K562 (cell line): Measurements from ENCODE around the gene SLC20A1. TPM values are rescaled to one million over a fixed set of nuclear protein-coding genes. Genes with fewer than 3 reads are reported as not detected.

Experiments used
- MEIS2 ChIP-seq: fragments of 450-650 bp; IDR thresholded peaks from 2 replicates; pipeline ENCODE4 v1.6.1; 2014; ENCODE audit warnings: mild to moderate bottlenecking; ENCODE audit not compliant: partially characterized antibody
- TRIM28 ChIP-seq: fragments of 450-650 bp; IDR thresholded peaks from 2 replicates; pipeline ENCODE4 v1.6.1; 2017
- ZNF584 ChIP-seq: fragments of 200-800 bp; sonication (Bioruptor generic); IDR thresholded peaks from 2 replicates; pipeline ENCODE4 v1.6.1; 2016; ENCODE audit warnings: low read depth, mild to moderate bottlenecking, missing genetic modification characterization, missing compliant biosample characterization
- polyA plus RNA-seq, 8 experiments: library from polyadenylated mRNA; depleted of rRNA in 4 of 8; stranded (reverse) in 5 of 8; unstranded in 3 of 8; fragments of >200 nt; fragmentation: Nextera tagmentation in 2 of 8; fragmentation: Illumina TruSeq in 1 of 8; extraction: Ambion mirVana in 2 of 8; extraction: Trizol in 1 of 8; gene quantifications; 2 replicates each; pipeline versions ENCODE4 v1.2.1 to v1.2.3, GENCODE V29; 2011 to 2014; ENCODE audit warnings: inconsistent platforms in 1 of 8, missing spikeins in 1 of 8
- total RNA-seq, 7 experiments: library from RNA; depleted of rRNA in 6 of 7; stranded (reverse); fragments of >200 nt in 6 of 7; fragmentation: Illumina TruSeq in 2 of 7; extraction: Trizol in 2 of 7; gene quantifications; 2 replicates each; pipeline versions ENCODE4 v1.2.1 to v1.2.3, GENCODE V29; 2011 to 2021; ENCODE audit warnings: low replicate concordance in 1 of 7
- TF ChIP-seq, protein P1 (sequence below), 3 experiments: fragments of 200-800 bp in 1 of 3; fragments of 250-450 bp in 1 of 3; fragments of 450-650 bp in 1 of 3; sonication (Bioruptor Pico) in 1 of 3; sonication (Bioruptor generic) in 1 of 3; formaldehyde crosslinking in 1 of 3; IDR thresholded peaks; 2 replicates each; pipeline versions ENCODE4 v1.6.1 to v1.8.0; 2016 to 2022; ENCODE audit warnings: mild to moderate bottlenecking in 2 of 3, missing genetic modification characterization in 2 of 3, missing compliant biosample characterization in 1 of 3, moderate library complexity in 1 of 3
- TF ChIP-seq, protein P2 (sequence below): fragments of 450-650 bp; IDR thresholded peaks from 2 replicates; pipeline ENCODE4 v1.6.1; 2016; ENCODE audit warnings: mild to moderate bottlenecking, moderate library complexity
- TF ChIP-seq, protein P3 (sequence below): fragments of 250-450 bp; sonication (Bioruptor Pico); IDR thresholded peaks from 2 replicates; pipeline ENCODE4 v1.5.0; 2021; ENCODE audit warnings: mild to moderate bottlenecking, moderate library complexity

Gene SLC20A1
- total and polyA plus RNA-seq, 9 of the 15 experiments (the other 6 are each of a cell fraction or from before 2014, with no cell fraction given) = 53.8 to 150 (median 74.7) TPM

DNA sequence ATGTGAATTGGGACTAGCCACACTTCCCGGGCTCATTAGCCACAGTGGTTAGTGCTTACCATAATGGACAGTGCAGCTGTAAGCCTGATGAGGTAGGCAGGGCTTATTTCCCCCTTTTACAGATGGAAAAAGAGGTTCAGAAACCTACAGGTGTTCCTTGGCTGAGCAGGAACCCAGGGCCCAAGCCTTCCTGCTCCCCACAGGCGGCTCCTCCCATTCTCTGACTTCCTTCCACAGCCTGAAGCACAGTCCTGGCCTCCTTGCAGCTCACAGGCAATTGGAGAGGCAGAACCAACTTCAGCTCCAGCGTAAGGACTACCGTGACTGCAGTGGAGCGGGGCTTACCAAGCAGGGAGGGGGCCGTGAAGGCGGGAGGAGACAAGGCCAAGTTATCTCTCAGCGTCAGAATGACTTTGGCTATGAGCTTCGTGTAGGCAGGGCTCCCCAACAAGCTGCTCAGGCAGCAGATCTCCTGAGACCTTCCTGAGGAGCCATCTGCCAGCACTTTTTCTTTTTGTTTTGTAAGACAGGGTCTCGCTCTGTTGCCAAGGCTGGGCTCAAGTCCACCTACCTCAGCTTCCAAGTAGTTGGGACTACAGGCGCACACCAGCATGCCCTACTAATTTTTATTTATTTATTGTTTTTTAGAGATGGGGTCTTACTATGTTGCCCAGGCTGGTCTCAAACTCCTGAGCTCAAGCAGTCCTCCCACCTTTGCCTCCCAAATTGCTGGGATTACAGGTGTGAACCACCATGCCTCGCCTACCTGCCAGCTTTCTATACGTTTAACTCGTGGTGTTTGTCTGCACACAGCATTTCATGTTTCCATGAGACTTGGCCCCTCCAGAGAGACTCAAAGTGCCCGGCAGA is 40.8 kb downstream of the SLC20A1 start (continued):
- TF ChIP-seq, protein P1, sequence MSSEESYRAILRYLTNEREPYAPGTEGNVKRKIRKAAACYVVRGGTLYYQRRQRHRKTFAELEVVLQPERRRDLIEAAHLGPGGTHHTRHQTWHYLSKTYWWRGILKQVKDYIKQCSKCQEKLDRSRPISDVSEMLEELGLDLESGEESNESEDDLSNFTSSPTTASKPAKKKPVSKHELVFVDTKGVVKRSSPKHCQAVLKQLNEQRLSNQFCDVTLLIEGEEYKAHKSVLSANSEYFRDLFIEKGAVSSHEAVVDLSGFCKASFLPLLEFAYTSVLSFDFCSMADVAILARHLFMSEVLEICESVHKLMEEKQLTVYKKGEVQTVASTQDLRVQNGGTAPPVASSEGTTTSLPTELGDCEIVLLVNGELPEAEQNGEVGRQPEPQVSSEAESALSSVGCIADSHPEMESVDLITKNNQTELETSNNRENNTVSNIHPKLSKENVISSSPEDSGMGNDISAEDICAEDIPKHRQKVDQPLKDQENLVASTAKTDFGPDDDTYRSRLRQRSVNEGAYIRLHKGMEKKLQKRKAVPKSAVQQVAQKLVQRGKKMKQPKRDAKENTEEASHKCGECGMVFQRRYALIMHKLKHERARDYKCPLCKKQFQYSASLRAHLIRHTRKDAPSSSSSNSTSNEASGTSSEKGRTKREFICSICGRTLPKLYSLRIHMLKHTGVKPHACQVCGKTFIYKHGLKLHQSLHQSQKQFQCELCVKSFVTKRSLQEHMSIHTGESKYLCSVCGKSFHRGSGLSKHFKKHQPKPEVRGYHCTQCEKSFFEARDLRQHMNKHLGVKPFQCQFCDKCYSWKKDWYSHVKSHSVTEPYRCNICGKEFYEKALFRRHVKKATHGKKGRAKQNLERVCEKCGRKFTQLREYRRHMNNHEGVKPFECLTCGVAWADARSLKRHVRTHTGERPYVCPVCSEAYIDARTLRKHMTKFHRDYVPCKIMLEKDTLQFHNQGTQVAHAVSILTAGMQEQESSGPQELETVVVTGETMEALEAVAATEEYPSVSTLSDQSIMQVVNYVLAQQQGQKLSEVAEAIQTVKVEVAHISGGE (CRISPR knock-in tag; IDR thresholded peaks at IDR 0.05) = peak in 1 of 3 experiments; percentile 47; a peak in 1 of 6 replicates
- TF ChIP-seq, protein P2, sequence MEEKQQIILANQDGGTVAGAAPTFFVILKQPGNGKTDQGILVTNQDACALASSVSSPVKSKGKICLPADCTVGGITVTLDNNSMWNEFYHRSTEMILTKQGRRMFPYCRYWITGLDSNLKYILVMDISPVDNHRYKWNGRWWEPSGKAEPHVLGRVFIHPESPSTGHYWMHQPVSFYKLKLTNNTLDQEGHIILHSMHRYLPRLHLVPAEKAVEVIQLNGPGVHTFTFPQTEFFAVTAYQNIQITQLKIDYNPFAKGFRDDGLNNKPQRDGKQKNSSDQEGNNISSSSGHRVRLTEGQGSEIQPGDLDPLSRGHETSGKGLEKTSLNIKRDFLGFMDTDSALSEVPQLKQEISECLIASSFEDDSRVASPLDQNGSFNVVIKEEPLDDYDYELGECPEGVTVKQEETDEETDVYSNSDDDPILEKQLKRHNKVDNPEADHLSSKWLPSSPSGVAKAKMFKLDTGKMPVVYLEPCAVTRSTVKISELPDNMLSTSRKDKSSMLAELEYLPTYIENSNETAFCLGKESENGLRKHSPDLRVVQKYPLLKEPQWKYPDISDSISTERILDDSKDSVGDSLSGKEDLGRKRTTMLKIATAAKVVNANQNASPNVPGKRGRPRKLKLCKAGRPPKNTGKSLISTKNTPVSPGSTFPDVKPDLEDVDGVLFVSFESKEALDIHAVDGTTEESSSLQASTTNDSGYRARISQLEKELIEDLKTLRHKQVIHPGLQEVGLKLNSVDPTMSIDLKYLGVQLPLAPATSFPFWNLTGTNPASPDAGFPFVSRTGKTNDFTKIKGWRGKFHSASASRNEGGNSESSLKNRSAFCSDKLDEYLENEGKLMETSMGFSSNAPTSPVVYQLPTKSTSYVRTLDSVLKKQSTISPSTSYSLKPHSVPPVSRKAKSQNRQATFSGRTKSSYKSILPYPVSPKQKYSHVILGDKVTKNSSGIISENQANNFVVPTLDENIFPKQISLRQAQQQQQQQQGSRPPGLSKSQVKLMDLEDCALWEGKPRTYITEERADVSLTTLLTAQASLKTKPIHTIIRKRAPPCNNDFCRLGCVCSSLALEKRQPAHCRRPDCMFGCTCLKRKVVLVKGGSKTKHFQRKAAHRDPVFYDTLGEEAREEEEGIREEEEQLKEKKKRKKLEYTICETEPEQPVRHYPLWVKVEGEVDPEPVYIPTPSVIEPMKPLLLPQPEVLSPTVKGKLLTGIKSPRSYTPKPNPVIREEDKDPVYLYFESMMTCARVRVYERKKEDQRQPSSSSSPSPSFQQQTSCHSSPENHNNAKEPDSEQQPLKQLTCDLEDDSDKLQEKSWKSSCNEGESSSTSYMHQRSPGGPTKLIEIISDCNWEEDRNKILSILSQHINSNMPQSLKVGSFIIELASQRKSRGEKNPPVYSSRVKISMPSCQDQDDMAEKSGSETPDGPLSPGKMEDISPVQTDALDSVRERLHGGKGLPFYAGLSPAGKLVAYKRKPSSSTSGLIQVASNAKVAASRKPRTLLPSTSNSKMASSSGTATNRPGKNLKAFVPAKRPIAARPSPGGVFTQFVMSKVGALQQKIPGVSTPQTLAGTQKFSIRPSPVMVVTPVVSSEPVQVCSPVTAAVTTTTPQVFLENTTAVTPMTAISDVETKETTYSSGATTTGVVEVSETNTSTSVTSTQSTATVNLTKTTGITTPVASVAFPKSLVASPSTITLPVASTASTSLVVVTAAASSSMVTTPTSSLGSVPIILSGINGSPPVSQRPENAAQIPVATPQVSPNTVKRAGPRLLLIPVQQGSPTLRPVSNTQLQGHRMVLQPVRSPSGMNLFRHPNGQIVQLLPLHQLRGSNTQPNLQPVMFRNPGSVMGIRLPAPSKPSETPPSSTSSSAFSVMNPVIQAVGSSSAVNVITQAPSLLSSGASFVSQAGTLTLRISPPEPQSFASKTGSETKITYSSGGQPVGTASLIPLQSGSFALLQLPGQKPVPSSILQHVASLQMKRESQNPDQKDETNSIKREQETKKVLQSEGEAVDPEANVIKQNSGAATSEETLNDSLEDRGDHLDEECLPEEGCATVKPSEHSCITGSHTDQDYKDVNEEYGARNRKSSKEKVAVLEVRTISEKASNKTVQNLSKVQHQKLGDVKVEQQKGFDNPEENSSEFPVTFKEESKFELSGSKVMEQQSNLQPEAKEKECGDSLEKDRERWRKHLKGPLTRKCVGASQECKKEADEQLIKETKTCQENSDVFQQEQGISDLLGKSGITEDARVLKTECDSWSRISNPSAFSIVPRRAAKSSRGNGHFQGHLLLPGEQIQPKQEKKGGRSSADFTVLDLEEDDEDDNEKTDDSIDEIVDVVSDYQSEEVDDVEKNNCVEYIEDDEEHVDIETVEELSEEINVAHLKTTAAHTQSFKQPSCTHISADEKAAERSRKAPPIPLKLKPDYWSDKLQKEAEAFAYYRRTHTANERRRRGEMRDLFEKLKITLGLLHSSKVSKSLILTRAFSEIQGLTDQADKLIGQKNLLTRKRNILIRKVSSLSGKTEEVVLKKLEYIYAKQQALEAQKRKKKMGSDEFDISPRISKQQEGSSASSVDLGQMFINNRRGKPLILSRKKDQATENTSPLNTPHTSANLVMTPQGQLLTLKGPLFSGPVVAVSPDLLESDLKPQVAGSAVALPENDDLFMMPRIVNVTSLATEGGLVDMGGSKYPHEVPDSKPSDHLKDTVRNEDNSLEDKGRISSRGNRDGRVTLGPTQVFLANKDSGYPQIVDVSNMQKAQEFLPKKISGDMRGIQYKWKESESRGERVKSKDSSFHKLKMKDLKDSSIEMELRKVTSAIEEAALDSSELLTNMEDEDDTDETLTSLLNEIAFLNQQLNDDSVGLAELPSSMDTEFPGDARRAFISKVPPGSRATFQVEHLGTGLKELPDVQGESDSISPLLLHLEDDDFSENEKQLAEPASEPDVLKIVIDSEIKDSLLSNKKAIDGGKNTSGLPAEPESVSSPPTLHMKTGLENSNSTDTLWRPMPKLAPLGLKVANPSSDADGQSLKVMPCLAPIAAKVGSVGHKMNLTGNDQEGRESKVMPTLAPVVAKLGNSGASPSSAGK = 0 out of 2 replicates have a peak, but pooled peaks have one; percentile 6
- TF ChIP-seq ZNF584 (CRISPR knock-in tag) (0 out of 2 replicates have a peak, but pooled peaks have one; percentile 65), TRIM28 (no peak), MEIS2 (no peak)
- TF ChIP-seq, protein P3, sequence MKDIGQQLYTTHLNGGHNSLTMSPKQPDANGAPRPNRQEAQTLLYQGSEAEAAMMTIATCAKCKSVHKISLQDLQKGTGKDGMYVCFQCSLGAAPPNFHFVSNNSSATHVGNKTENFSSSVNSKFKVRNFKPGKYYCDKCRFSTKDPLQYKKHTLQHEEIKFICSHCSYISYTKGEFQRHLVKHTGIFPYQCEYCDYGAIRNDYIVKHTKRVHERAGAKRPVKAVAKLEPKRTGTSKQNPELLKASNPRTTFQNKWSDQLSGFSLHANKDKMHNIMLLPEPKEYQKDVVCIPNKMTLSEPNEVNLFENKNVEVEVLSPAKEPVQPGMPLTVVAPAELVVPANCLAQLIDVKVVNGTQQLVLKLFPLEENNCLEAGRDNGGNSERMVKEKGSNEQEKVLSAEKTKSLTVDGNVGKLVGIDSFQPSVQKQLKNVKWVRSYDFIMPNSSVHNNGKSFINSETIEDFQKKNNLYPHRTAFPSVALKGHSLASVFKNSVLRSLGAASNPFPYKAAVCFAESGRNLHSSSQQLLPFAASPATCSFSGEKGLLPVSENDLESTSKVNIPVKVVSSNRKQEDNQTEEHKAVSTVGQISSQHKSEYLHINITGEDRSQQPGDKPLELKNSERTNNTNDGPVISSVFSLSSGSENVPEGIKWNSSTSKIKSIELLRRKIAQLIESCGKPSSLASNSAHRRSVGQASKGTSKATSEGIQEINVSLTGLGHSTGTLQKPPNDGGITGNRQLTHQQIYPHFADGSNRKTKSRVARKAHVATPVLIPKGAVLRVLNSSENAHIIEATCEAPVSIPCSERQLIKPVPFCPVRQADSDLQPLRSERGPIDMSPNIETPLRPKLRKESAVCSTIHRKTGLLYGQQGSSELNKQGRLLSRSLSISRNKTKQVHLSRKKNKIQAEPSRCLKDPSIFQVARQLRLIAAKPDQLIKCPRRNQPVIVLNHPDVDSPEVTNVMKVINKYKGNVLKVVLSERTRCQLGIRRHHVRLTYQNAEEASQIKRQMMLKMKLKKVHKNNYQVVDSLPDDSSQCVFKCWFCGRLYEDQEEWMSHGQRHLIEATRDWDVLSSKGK = no peak
